Thoracic aorta (tissue), 2 donors: ENCODE results near the gene ARG1. TPM values are rescaled to one million over a fixed set of nuclear protein-coding genes. Genes with fewer than 3 reads are reported as not detected.

Experiments used
- ATAC-seq: fragments of 150-250 bp; one replicate; pipeline ENCODE4 v1.8.0; 2017; ENCODE audit warnings: low read depth; ENCODE audit not compliant: insufficient number of reproducible peaks, low FRiP score
- DNase-seq: peaks from one replicate; pipeline ENCODE4 v3.0.0-alpha.2; 2020; ENCODE audit warnings: low spot score
- H3K27ac ChIP-seq, 2 donors: fragments of 200-600 bp; sonication (generic); 1 replicate in 1 of 2; 2 replicates in 1 of 2; pipeline ENCODE4 v1.5.1; 2016; ENCODE audit warnings: mild to moderate bottlenecking in 2 of 2, moderate library complexity in 2 of 2
- H3K27me3 ChIP-seq: fragments of 200-600 bp; sonication (generic); replicated peaks from 2 replicates; pipeline ENCODE4 v1.6.0; 2016; ENCODE audit warnings: mild to moderate bottlenecking; ENCODE audit not compliant: insufficient read depth
- H3K36me3 ChIP-seq: fragments of 200-600 bp; sonication (generic); one replicate; pipeline ENCODE4 v1.5.1; 2016
- H3K4me1 ChIP-seq, 2 donors: fragments of 200-600 bp; sonication (generic); 1 replicate in 1 of 2; 2 replicates in 1 of 2; pipeline versions ENCODE4 v1.5.1 to v1.6.0; 2016; ENCODE audit warnings: low read depth in 2 of 2, mild to moderate bottlenecking in 1 of 2; ENCODE audit not compliant: control insufficient read depth in 1 of 2
- H3K4me3 ChIP-seq: fragments of 200-600 bp; sonication (generic); 2 replicates; pipeline ENCODE4 v1.5.1; 2016; ENCODE audit warnings: mild to moderate bottlenecking
- H3K9me3 ChIP-seq: fragments of 200-600 bp; sonication (generic); 2 replicates; pipeline ENCODE4 v1.5.1; 2016
- CTCF ChIP-seq: fragments of 200-600 bp; sonication (generic); IDR thresholded peaks from one replicate; pipeline ENCODE4 v1.5.1; 2019; ENCODE audit warnings: antibody characterized with exemption
- total RNA-seq, 2 donors: library from RNA; depleted of rRNA; stranded (reverse); fragments of >200 nt; gene quantifications; one replicate each; pipeline versions ENCODE4 v1.1.0 to v1.2.3, GENCODE V29; 2016

ARG1 gene
- total RNA-seq, 2 donors from 2014 or later: 1.1 TPM; not detected in 1

- no peak for TF ChIP-seq CTCF
- DNase-seq: no peak
- Histone ChIP-seq H3K27me3 (no peaks in the 10 kb centered on the region), H3K27ac (no peak overlapping the region), H3K9me3 (no peaks in the 10 kb centered on the region), H3K4me1 (no peaks in the 10 kb centered on the region), H3K4me3 (no peak overlapping the region), H3K36me3 (peaks cover 57% of the 10 kb centered on the region)
- no peak for ATAC-seq
These were observed 24.4 kb downstream of the ARG1 start for GRCh38 chr6:131597446-131597845.

GRCh38 chr6:131600716-131601115 is 27.7 kb downstream of the ARG1 start:
- no peaks in the 10 kb centered on the region for H3K4me1 ChIP-seq
- DNase-seq (no peak), ATAC-seq (no peak)
- no peaks in the 10 kb centered on the region for H3K27me3 ChIP-seq
- no peak for TF ChIP-seq CTCF
- peaks cover 57% of the 10 kb centered on the region for H3K36me3 ChIP-seq
- no peaks in the 10 kb centered on the region for H3K9me3 ChIP-seq
- H3K4me3 ChIP-seq: no peak overlapping the region
- no peak overlapping the region for H3K27ac ChIP-seq

GRCh38 chr6:131602781-131603312 is 29.8 kb downstream of the ARG1 start:
- Histone ChIP-seq H3K27me3 (no peaks in the 10 kb centered on the region), H3K9me3 (no peaks in the 10 kb centered on the region), H3K4me1 (no peaks in the 10 kb centered on the region), H3K27ac (no peak overlapping the region), H3K36me3 (peaks cover 55% of the 10 kb centered on the region), H3K4me3 (no peak overlapping the region)
- no peak for ATAC-seq
- no peak for DNase-seq
- no peak for TF ChIP-seq CTCF

GRCh38 chr6:131613296-131613925 is 40.4 kb downstream of the ARG1 start:
- Histone ChIP-seq H3K27me3 (no peaks in the 10 kb centered on the region), H3K27ac (no peak overlapping the region), H3K4me3 (no peak overlapping the region), H3K36me3 (peaks cover 32% of the 10 kb centered on the region), H3K9me3 (no peaks in the 10 kb centered on the region), H3K4me1 (no peaks in the 10 kb centered on the region)
- no peak for ATAC-seq
- DNase-seq: no peak
- TF ChIP-seq CTCF: no peak

GRCh38 chr6:131615275-131615674 is 42.2 kb downstream of the ARG1 start:
- H3K4me1 ChIP-seq: no peaks in the 10 kb centered on the region
- no peak overlapping the region for H3K27ac ChIP-seq
- TF ChIP-seq CTCF: no peak
- H3K36me3 ChIP-seq: peaks cover 43% of the 10 kb centered on the region
- H3K4me3 ChIP-seq: no peak overlapping the region
- no peak for DNase-seq
- ATAC-seq: no peak
- no peaks in the 10 kb centered on the region for H3K27me3 ChIP-seq
- no peaks in the 10 kb centered on the region for H3K9me3 ChIP-seq
